Panc1 (cell line): ENCODE measurements around the gene ERP29.

Experiments used
- CTCF ChIP-seq: fragments of 450-650 bp; IDR thresholded peaks from 2 replicates; pipeline ENCODE4 v1.5.1; 2017; ENCODE audit warnings: mild to moderate bottlenecking
- POLR2AphosphoS5 ChIP-seq: IDR thresholded peaks from 2 replicates; pipeline ENCODE4 v1.6.1; 2012; ENCODE audit warnings: mild to moderate bottlenecking, low read depth, low read length, moderate library complexity
- SIN3A ChIP-seq: IDR thresholded peaks from 2 replicates; pipeline ENCODE4 v1.6.1; 2012; ENCODE audit warnings: low read depth, mild to moderate bottlenecking, low read length, moderate library complexity, borderline replicate concordance; ENCODE audit not compliant: insufficient read depth
- TCF7L2 ChIP-seq: IDR thresholded peaks from 2 replicates; pipeline ENCODE4 v1.6.1; 2011; ENCODE audit warnings: mild to moderate bottlenecking, low read depth, low read length, inconsistent platforms
- TF ChIP-seq, protein P1 (sequence below), 2 experiments: IDR thresholded peaks; 2 replicates each; pipeline ENCODE4 v1.6.1; 2011 to 2012; ENCODE audit warnings: low read depth in 2 of 2, control low read depth in 1 of 2, low read length in 1 of 2, mild to moderate bottlenecking in 1 of 2, moderate library complexity in 1 of 2; ENCODE audit not compliant: insufficient read depth in 1 of 2

DNA sequence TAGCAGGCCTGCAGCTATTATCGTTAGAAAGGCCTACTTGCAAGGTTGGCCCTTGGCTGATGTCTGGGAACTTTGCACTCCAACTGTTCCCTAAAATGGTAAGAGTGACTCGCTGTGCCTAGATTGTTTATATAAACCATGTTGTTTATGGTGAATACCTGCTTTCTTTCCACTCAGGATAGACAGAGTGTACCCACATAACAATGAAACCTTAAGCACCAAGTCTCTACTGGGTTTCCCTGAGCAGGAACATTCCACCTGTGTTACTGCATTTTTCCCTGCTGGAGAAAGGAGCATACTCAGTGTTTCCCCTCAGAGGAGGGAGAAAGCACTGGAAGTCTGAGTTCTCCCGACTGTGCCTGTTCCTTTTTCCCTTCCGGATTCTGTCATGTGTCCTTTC is 32.8 kb downstream of the ERP29 start:
- no peak for TF ChIP-seq POLR2AphosphoS5
- no peak for TF ChIP-seq CTCF
- TF ChIP-seq TCF7L2: no peak
- TF ChIP-seq, protein P1, sequence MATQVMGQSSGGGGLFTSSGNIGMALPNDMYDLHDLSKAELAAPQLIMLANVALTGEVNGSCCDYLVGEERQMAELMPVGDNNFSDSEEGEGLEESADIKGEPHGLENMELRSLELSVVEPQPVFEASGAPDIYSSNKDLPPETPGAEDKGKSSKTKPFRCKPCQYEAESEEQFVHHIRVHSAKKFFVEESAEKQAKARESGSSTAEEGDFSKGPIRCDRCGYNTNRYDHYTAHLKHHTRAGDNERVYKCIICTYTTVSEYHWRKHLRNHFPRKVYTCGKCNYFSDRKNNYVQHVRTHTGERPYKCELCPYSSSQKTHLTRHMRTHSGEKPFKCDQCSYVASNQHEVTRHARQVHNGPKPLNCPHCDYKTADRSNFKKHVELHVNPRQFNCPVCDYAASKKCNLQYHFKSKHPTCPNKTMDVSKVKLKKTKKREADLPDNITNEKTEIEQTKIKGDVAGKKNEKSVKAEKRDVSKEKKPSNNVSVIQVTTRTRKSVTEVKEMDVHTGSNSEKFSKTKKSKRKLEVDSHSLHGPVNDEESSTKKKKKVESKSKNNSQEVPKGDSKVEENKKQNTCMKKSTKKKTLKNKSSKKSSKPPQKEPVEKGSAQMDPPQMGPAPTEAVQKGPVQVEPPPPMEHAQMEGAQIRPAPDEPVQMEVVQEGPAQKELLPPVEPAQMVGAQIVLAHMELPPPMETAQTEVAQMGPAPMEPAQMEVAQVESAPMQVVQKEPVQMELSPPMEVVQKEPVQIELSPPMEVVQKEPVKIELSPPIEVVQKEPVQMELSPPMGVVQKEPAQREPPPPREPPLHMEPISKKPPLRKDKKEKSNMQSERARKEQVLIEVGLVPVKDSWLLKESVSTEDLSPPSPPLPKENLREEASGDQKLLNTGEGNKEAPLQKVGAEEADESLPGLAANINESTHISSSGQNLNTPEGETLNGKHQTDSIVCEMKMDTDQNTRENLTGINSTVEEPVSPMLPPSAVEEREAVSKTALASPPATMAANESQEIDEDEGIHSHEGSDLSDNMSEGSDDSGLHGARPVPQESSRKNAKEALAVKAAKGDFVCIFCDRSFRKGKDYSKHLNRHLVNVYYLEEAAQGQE (IDR thresholded peaks at IDR 0.05; ENCODE audit: insufficient read depth in 1 of 2, low read depth in 2 of 2, low read length in 1 of 2): no peak
- TF ChIP-seq SIN3A: no peak
